ENCODE measurements around the gene RBFA.

DNA sequence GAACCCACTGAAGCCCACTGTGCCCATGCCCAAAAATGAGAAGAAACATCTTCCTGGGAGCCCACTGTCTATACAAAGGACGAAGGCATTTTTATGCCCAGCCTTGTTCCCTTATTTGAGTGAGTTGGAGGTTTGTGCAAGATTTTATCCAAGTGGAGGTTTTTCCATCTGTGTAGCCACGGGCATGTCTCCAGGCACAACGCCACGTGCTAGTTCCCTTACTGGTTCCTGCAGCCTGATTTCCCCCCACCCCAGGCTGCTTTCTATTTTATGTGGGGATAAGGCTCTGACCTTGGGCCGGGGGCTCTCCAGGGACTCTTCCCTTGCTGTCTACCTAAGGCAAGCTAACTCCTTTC lies 23.7 kb upstream of the RBFA start:
- TF ChIP-seq, protein P1, sequence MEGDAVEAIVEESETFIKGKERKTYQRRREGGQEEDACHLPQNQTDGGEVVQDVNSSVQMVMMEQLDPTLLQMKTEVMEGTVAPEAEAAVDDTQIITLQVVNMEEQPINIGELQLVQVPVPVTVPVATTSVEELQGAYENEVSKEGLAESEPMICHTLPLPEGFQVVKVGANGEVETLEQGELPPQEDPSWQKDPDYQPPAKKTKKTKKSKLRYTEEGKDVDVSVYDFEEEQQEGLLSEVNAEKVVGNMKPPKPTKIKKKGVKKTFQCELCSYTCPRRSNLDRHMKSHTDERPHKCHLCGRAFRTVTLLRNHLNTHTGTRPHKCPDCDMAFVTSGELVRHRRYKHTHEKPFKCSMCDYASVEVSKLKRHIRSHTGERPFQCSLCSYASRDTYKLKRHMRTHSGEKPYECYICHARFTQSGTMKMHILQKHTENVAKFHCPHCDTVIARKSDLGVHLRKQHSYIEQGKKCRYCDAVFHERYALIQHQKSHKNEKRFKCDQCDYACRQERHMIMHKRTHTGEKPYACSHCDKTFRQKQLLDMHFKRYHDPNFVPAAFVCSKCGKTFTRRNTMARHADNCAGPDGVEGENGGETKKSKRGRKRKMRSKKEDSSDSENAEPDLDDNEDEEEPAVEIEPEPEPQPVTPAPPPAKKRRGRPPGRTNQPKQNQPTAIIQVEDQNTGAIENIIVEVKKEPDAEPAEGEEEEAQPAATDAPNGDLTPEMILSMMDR (IDR thresholded peaks at IDR 0.05) = no peak
- no peak for TF ChIP-seq RCOR1 (IDR thresholded peaks at IDR 0.05; ENCODE audit: low read length)
- no peak for TF ChIP-seq ZBTB33 (IDR thresholded peaks at IDR 0.05; ENCODE audit: borderline replicate concordance, low read depth)
- TF ChIP-seq ELF1 (IDR thresholded peaks at IDR 0.05) = no peak
- TF ChIP-seq NFIC (IDR thresholded peaks at IDR 0.05; ENCODE audit: borderline replicate concordance) = no peak
- TF ChIP-seq GABPA (IDR thresholded peaks at IDR 0.05; ENCODE audit: low read depth) = no peak
- no peak for TF ChIP-seq POLR2AphosphoS5 (IDR thresholded peaks at IDR 0.05; ENCODE audit: low read depth, low read length)
- TF ChIP-seq EZH2phosphoT487 (IDR thresholded peaks at IDR 0.05; ENCODE audit: borderline replicate concordance, low read depth) = no peak
- no peak for TF ChIP-seq TAF1 (IDR thresholded peaks at IDR 0.05; ENCODE audit: borderline replicate concordance, low read depth, low read length)
